Stromal cell of bone marrow (primary cell): ENCODE measurements around the gene C1orf167.
A peak's percentile ranks its signal among the peaks of the same experiment; 100 is the strongest.

Experiments
- DNase-seq: peaks from one replicate; pipeline ENCODE4 v3.0.0-alpha.2; 2012; ENCODE audit warnings: low read depth

The C1orf167 gene, protein sequence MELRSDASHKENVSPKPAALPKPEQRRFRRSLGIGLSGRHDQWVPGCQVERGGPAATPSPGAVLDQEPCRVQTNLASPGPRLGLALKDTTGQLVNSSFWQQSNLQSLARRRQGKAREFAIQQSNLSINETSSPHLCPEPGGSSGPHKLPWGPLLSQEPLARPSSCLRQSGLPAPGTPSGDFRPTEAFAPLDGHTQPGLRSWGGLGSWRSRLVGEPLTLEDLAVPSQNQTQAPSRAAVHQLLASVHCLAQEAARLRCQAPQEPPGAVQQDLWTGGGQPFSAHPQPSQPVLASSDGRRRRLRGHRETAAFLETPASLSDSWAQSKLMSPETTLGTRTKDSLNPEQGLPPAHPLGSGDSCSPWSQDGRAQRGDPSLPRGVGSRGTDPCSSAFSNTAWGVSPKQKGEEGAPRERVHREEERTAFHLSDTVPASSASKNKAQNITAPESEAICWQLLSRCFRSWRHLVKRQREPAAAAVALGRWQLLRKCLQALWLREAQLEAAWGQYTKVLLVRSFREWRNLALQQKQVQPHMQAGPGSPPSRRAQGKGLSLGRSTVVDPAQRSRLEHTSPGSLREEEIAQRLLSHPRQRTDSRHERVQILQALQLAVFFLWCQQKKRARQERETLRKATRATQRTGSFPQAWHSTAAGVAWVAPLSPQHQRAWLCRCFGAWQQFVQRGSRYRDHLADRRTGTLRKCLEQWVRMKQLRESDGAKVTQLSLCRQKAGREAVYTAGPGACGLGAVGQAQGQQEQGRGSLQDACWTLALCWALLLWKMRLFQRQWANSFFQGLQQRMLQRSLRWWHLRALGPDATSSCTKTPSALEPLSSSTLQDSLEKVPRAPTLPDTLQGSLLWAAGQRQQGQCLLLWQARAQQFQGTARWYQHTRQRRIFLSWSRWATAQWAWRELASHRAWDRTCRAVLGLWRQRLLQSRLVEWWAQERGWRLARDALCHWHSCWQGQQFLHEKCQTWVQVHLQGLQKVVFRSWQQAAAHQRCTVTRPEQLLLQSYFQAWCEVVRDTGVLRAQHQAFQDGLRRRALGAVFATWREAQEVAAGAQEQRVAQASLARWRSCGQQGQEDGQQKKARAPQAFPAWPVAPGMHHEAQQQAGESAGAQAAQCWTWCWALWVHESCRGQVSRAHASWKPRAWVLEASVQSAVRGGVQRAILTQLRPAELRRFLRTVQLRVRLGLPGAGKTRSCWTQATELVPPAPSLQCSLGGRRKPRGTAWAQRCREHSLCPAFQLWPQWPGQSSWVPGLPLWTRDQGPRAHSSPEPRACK (N-terminal part only)

DNA sequence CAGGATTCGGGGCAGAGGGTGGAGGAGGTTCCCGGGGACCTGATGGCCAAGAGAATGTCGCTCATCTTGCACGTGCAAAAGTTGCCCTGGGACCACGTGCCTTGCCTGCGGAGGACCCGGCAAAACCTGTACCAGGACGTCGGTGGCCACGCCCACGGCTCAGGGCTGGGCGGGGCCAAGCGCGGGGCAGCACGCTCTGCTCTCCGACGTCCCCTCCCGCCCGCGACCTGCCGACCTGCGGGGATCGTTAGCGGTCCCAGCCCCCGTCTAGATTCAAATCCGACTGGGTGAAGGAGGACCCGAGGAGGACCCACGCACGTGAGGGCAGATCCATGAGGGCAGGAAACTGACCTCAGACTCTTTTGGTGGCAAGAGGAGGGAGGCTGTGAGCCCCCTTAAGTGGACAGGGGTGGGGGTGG lies at the start of gene C1orf167:
C1orf167 (plus strand) TSS at position 206 of the 419 bp plus-strand sequence. CDS start 2,208 bp downstream, outside the sequence.
- DNase-seq = no peak

GRCh38 chr1:11712285-11712684 lies 49.7 kb upstream of the C1orf167 start:
- no peak for DNase-seq

DNA sequence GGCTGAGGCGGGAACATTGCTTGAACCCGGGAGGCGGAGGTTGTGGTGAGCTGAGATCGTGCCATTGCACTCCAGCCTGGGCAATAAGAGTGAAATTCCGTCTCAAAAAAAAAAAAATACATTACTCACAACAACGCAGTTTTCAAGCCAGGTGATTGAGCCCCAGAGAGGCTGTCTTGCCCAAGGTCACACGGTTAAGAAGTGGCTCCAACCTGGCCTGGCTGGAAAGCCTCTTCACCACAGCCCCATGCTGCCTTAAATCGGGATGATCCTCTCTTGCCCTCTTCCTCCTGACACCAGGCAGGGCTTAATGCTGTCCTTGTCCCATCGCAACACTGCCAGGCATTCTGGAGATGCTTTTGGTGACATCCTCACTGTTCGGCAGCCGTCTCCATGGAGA lies 48.9 kb upstream of the C1orf167 start:
- DNase-seq = no peak

- DNase-seq = no peak
Observed at GRCh38 chr1:11714831-11715575, 47.0 kb upstream of the C1orf167 start.

- DNase-seq = no peak
Observed at GRCh38 chr1:11719313-11720032, 42.5 kb upstream of the C1orf167 start.

DNA sequence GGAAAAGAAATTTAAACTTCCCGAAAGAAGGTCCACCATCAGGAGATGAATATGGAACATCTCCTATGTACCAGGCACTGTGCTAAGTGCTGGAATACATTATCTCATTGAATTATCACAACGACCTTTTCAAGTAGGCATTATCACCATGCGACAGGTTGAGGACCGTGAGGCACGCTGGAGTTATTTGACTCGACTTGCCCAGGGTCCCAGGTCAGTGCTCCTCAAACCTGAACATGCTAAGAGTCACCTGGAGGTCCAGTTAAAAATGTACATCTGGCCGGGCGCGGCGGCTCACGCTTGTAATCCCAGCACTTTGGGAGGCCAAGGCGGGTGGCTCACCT lies 42.0 kb upstream of the C1orf167 start:
- DNase-seq = no peak

GRCh38 chr1:11720525-11720924 lies 41.5 kb upstream of the C1orf167 start:
- no peak for DNase-seq

GRCh38 chr1:11721311-11721710 lies 40.7 kb upstream of the C1orf167 start:
- no peak for DNase-seq

DNA sequence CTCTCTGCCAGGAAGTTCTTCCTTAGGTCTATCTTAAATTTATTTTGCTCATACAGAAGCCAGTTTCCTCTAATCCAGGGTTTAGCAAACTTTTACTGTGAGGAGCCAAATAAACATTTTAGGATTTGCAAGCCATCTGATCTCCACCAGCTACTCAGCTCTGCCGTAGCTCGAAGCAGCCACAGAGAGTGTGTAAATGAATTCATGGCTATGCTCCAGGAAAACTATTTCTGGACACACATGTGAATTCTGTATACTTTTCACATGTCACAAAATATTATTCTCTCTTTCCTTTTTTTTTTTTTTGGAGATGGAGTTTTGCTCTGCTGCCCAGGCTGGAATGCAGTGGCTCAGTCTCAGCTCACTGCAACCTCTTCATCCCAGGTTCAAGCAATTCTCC lies 39.5 kb upstream of the C1orf167 start:
- DNase-seq = no peak

DNA sequence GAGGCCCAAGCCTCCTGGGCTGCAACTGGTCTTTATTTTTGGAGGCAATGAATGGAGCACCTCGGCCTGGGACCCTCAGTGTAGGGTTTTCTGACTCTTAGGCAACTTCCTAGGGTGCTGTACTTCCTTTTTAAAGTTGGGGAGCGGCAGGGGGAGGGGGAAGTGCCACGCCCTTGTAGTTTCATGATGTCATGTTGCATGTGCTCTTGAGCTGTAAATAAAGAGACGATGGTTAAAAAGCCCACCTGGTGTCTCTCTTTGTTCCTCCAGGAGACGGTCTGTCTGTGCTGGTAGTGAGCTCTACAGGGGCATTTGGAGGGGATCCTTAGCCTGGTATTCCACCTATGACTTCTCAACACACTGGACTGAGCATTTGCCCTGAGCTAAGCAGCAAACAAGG lies 36.4 kb upstream of the C1orf167 start:
- DNase-seq = no peak

- no peak for DNase-seq
Observed at GRCh38 chr1:11727119-11727518, 34.9 kb upstream of the C1orf167 start.

DNA sequence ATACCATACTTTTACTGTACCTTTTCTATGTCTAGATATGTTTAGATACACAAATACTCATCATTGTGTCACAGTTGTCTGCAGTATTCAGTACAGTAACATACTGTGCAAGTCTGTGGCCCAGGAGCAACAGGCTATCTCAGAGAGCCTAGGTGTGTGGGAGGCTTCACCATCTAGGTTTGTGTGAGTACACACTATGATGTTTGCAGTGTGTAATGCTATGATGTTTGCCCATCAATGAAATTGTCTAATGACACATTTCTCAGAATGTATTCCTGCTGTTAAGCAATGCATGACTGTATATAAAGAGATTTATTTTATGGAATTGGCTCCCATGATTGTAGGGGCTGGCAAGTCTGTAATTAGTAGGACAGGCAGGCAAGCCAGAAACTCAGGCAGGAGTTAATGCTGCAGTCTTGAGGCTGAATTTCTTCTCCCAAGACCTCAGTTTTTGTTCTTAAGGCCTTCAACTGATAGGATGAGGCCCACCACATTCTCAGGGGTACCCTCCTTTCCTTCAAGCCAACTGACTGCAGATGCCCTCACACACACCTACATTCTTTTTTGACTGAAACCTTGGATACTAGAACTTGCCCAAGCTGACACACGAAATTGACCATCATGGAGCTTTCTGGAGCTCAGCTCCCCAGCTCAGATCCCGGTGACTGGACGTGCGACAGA lies 33.7 kb upstream of the C1orf167 start:
- DNase-seq = no peak

GRCh38 chr1:11729155-11729497 lies 32.9 kb upstream of the C1orf167 start:
- no peak for DNase-seq

- DNase-seq = no peak
Observed at GRCh38 chr1:11729498-11730428, 32.2 kb upstream of the C1orf167 start.

DNA sequence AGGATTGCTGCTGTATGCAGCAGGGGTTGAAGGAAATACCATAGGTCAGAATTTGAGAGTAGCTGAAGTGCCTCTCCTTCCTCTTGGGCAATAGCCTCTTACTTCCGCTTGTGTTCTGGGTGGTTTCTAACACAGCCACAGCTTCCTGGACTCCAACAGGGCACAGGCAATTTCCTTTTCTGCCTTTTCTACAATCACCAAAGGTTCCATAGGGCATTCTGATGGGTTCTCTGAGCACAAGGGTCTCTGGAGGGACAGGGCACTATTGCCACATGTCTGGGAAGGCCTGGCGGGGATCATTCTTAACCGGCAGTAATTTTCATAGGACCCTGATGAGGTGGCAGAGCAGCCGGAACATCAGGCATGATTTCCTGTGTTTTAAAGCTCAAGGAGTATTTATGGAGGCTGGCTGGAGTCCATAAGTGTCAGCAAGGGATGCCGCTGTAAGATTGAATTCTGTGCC lies 31.5 kb upstream of the C1orf167 start:
- DNase-seq = peak; percentile 12

GRCh38 chr1:11731691-11732283 lies 30.2 kb upstream of the C1orf167 start:
- DNase-seq = peak; percentile 34

DNA sequence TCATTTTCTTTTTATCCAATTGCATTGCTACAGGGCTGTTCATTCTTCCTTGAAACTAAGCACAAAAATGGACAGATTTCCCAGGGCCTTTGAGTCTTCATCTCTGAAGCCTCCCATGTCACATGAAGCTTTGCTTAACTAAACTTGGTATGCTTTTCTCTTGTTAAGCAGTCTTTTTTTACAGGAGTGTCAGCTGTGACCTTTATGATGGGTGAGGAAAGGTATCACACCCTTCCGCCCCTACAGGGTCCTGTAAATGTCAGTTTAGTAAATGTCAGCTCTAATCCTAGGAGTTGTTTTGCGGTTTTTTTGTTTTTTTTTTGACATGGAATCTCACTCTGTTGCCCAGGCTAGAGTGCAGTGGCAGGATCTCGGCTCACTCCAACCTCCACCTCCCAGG lies 28.7 kb upstream of the C1orf167 start:
- DNase-seq = no peak

GRCh38 chr1:11735531-11735853 lies 26.5 kb upstream of the C1orf167 start:
- DNase-seq = no peak
